ENCODE measurements around the gene VPS16. TPM values are rescaled to one million over a fixed set of nuclear protein-coding genes. Genes with fewer than 3 reads are reported as not detected.

The VPS16 gene
- total and polyA plus RNA-seq, 7 donors, result 19.4 to 37.6 (median 21.6) TPM

- DNase-seq, result no peak
- intact Hi-C loops (cut with DNase I), result no loop called here
- 78 to 80% methylated on average over 1 of the region's 1 CpG for WGBS, 2 donors
- no peak for TF ChIP-seq POLR2A (IDR thresholded peaks at IDR 0.05)
- TF ChIP-seq POLR2AphosphoS5 (IDR thresholded peaks at IDR 0.05), result no peak
- TF ChIP-seq, protein P1, sequence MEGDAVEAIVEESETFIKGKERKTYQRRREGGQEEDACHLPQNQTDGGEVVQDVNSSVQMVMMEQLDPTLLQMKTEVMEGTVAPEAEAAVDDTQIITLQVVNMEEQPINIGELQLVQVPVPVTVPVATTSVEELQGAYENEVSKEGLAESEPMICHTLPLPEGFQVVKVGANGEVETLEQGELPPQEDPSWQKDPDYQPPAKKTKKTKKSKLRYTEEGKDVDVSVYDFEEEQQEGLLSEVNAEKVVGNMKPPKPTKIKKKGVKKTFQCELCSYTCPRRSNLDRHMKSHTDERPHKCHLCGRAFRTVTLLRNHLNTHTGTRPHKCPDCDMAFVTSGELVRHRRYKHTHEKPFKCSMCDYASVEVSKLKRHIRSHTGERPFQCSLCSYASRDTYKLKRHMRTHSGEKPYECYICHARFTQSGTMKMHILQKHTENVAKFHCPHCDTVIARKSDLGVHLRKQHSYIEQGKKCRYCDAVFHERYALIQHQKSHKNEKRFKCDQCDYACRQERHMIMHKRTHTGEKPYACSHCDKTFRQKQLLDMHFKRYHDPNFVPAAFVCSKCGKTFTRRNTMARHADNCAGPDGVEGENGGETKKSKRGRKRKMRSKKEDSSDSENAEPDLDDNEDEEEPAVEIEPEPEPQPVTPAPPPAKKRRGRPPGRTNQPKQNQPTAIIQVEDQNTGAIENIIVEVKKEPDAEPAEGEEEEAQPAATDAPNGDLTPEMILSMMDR (IDR thresholded peaks at IDR 0.05), result no peak
- TF ChIP-seq EP300 (IDR thresholded peaks at IDR 0.05), result no peak
- Histone ChIP-seq H3K27me3 (peaks cover 0 to 6% (median 0%) of the 10 kb centered on the region in 3 donors), H3K4me3 (no peak overlapping the region), H3K4me1 (no peaks in the 10 kb centered on the region), H3K27ac (no peak overlapping the region), H3K36me3 (peaks cover 0 to 24% (median 0%) of the 10 kb centered on the region in 4 donors), H3K9me3 (no peaks in the 10 kb centered on the region)
Measured at GRCh38 chr20:2833761-2834160, 6.8 kb upstream of the VPS16 start.

DNA sequence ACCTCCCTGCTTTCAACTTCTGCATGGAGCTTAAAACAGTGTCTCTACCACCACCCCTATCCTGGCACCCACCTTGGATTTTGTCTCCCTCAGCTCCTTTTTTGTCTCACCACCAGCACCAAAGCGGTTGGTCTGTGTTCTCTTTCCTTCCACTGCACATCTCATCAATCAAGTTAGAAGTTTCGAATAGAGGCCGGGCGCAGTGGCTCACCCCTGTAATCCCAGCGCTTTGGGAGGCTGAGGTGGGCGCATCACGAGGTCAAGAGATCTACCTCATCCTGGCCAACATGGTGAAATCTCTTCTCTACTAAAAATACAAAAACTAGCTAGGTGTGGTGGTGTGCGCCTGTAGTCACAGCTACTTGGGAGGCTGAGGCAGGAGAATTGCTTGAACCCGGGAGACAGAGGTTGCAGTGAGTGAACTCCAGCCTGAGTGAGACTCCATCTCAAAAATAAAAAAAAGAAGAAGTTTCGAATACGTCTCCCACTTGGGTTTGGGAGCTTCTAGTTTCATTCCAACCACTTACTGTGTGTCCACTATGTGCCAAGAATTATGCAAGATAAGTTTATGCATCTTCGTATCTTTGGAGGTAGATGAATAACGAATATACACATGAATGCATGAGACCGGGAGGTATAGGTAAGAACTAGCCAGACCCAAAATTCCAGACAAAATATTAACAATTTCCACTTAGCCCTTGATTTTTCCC, 6.0 kb upstream of the VPS16 start:
- intact Hi-C loops (cut with DNase I), result loop anchor here (5.0 kb wide), 1 partner anchor 362 kb away; the partner anchor contains the start of gene SNRPB
- DNase-seq, result no peak
- peaks cover 0 to 24% (median 0%) of the 10 kb centered on the region in 4 donors for H3K36me3 ChIP-seq
- WGBS, 2 donors, result 93 to 97% methylated on average over 14 of the region's 14 CpGs
- no peak for TF ChIP-seq EP300 (IDR thresholded peaks at IDR 0.05)
- TF ChIP-seq POLR2A (IDR thresholded peaks at IDR 0.05), result no peak
- TF ChIP-seq POLR2AphosphoS5 (IDR thresholded peaks at IDR 0.05), result no peak
- TF ChIP-seq, protein P1 (IDR thresholded peaks at IDR 0.05), result no peak
- peaks cover 0 to 5% (median under 1%) of the 10 kb centered on the region in 4 donors for H3K4me1 ChIP-seq
- no peak overlapping the region for H3K4me3 ChIP-seq
- H3K27me3 ChIP-seq, result peaks cover 0 to 6% (median 0%) of the 10 kb centered on the region in 3 donors
- H3K9me3 ChIP-seq, result no peaks in the 10 kb centered on the region
- H3K27ac ChIP-seq, result no peak overlapping the region

GRCh38 chr20:2835331-2835796, 5.2 kb upstream of the VPS16 start:
- no peak for DNase-seq
- intact Hi-C loops (cut with DNase I), result loop anchor here (5.0 kb wide), 1 partner anchor 363 kb away; the partner anchor contains the start of gene SNRPB

DNA sequence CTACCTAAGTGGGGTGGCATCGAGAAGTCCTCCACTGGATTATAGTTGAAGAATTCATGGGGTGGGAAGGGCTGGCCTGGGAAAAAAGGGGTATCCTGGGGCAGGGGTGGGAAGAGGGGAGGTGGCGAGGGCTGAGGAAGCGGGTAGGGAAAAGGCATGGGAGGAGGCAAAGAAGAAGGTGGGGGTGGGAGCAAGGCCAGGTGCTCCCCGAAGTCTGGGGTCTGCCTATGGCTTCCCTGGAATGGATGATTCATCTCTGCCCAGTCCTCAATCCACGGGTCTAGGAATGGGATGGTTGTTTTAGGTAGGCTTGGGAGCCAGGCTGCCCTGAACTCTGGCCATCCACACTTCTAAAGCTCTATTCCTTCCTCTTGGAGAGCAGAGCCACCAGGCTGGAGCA, 4.5 kb upstream of the VPS16 start:
- Histone ChIP-seq H3K27me3 (no peaks in the 10 kb centered on the region), H3K4me1 (peaks cover 0 to 12% (median 4%) of the 10 kb centered on the region in 4 donors), H3K4me3 (no peak overlapping the region), H3K36me3 (peaks cover 0 to 24% (median 0%) of the 10 kb centered on the region in 4 donors), H3K9me3 (no peaks in the 10 kb centered on the region), H3K27ac (no peak overlapping the region)
- intact Hi-C loops (cut with DNase I), result loop anchor here (5.0 kb wide), 1 partner anchor 364 kb away; the partner anchor contains the start of gene SNRPB
- TF ChIP-seq EP300 (IDR thresholded peaks at IDR 0.05) (no peak), POLR2A (IDR thresholded peaks at IDR 0.05) (no peak), POLR2AphosphoS5 (IDR thresholded peaks at IDR 0.05) (no peak)
- TF ChIP-seq, protein P1 (IDR thresholded peaks at IDR 0.05), result no peak
- no peak for DNase-seq
- WGBS, 2 donors, result 88% methylated on average over 5 of the region's 5 CpGs

More at GRCh38 chr20:2835331-2835796, 5.2 kb upstream of the VPS16 start:
- 93 to 96% methylated on average over 6 of the region's 6 CpGs for WGBS, 2 donors
- Histone ChIP-seq H3K4me1 (peaks cover 0 to 12% (median 4%) of the 10 kb centered on the region in 4 donors), H3K27ac (no peak overlapping the region), H3K36me3 (peaks cover 0 to 24% (median 0%) of the 10 kb centered on the region in 4 donors), H3K9me3 (no peaks in the 10 kb centered on the region), H3K4me3 (no peak overlapping the region), H3K27me3 (no peaks in the 10 kb centered on the region)
- no peak for TF ChIP-seq POLR2AphosphoS5 (IDR thresholded peaks at IDR 0.05)
- TF ChIP-seq POLR2A (IDR thresholded peaks at IDR 0.05), result no peak
- TF ChIP-seq, protein P1 (IDR thresholded peaks at IDR 0.05), result no peak
- TF ChIP-seq EP300 (IDR thresholded peaks at IDR 0.05), result no peak

All from sigmoid colon (tissue), 7 donors.